ENCODE results near the gene TEDC2. TPM values are rescaled to one million over a fixed set of nuclear protein-coding genes. Genes with fewer than 3 reads are reported as not detected.

TEDC2 gene
- total and polyA plus RNA-seq, 2 donors, result 1.8 to 11.0 TPM

DNA sequence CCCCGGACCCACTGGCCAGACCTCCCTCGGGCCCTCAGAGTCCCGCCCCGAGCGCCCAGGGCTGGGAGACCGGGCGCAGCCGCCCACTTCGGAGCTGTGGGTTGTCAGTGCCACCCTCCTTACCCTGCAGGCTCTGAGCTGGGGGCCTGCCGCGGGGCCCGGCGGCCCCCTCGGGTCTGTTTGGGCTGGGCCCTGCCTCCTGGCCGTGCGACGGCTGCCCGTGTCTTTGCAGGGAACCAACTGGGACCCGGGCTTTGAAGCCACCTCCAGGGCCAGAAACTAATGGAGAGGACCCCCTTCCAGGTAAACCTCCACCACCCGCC, 443 bp downstream of the TEDC2 start:
- Histone ChIP-seq H3K27me3 (ENCODE audit: control insufficient read depth in 2 of 2, insufficient read depth in 1 of 2, low read length in 1 of 2) (no peaks in the 10 kb centered on the region), H3K27ac (ENCODE audit: low read depth in 1 of 2, low read length in 1 of 2) (peak overlapping the region in 1 of 2 donors; percentile 12), H3K4me1 (ENCODE audit: control insufficient read depth in 2 of 2, insufficient read depth in 2 of 2, low read length in 2 of 2) (peaks cover 15 to 22% of the 10 kb centered on the region in 2 donors), H3K9me3 (ENCODE audit: control insufficient read depth in 2 of 2, insufficient read depth in 1 of 2, low read length in 1 of 2) (no peaks in the 10 kb centered on the region), H3K36me3 (ENCODE audit: control insufficient read depth in 2 of 2, insufficient read depth in 2 of 2, low read length in 1 of 2) (peaks cover 26 to 34% of the 10 kb centered on the region in 2 donors), H3K4me3 (ENCODE audit: low read length in 2 of 2) (peak overlapping the region; percentile 49 to 58)
- no peak for DNase-seq (ENCODE audit: low read depth in 6 of 9, low spot score in 9 of 9)
- WGBS, result 6% methylated on average over 20 of the region's 20 CpGs

DNA sequence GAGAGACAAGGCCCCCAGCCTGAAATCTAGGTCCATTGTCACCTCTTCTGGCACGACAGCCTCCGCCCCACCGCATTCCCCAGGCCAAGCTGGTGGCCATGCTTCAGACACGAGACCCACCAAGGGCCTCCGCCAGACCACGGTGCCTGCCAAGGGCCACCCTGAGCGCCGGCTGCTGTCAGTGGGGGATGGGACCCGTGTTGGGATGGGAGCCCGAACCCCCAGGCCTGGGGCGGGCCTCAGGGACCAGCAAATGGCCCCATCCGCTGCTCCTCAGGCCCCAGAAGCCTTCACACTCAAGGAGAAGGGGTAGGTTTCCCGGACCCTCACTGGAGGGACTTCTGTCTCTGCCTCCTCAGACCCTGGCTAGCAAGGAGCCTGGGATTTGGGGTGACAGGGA, 1.0 kb downstream of the TEDC2 start:
- peaks cover 20 to 28% of the 10 kb centered on the region in 2 donors for H3K36me3 ChIP-seq (ENCODE audit: control insufficient read depth in 2 of 2, insufficient read depth in 2 of 2, low read length in 1 of 2)
- no peaks in the 10 kb centered on the region for H3K27me3 ChIP-seq (ENCODE audit: control insufficient read depth in 2 of 2, insufficient read depth in 1 of 2, low read length in 1 of 2)
- H3K4me3 ChIP-seq (ENCODE audit: low read length in 2 of 2), result peak overlapping the region in 1 of 2 donors; percentile 49
- H3K27ac ChIP-seq (ENCODE audit: low read depth in 1 of 2, low read length in 1 of 2), result no peak overlapping the region
- peaks cover 15 to 22% of the 10 kb centered on the region in 2 donors for H3K4me1 ChIP-seq (ENCODE audit: control insufficient read depth in 2 of 2, insufficient read depth in 2 of 2, low read length in 2 of 2)
- no peak for DNase-seq (ENCODE audit: low read depth in 6 of 9, low spot score in 9 of 9)
- no peaks in the 10 kb centered on the region for H3K9me3 ChIP-seq (ENCODE audit: control insufficient read depth in 2 of 2, insufficient read depth in 1 of 2, low read length in 1 of 2)
- WGBS, result 92% methylated on average over 13 of the region's 13 CpGs

DNA sequence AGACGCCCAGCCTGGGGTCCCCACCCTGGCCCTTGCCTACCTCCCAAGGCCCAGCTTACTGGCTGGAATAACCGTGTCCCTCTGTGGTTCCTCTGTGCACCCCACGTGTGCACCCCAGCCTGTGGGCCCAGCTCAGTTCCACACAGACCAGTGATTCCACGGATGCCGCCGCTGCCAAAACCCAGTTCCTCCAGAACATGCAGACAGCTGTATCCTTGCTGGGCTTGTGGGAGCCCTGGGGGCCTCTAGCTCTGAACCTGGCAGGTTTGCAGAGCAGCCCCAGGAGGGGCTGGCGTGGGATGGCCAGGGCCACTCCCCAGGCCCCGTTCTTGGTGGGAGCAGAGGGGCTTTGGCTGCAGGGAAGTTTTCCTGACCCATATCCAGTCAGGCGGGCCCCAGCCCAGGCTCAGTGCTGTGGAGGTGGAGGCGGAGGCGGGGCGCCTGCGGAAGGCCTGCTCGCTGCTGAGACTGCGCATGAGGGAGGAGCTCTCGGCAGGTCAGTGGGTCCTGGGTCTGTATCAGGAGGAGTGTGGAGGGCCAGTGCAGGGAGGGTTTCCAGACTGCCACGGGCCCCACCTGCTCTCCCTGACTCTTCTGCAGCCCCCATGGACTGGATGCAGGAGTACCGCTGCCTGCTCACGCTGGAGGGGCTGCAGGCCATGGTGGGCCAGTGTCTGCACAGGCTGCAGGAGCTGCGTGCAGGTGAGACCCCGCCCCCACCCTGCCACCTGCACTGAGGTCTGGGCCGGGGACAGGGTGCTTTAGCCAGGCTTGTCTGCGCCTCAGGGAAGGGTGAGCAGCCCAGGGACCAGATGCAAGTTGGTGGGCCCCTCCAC, 2.3 kb downstream of the TEDC2 start:
- H3K36me3 ChIP-seq (ENCODE audit: control insufficient read depth in 2 of 2, insufficient read depth in 2 of 2, low read length in 1 of 2), result peaks cover 7 to 15% of the 10 kb centered on the region in 2 donors
- DNase-seq (ENCODE audit: low read depth in 6 of 9, low spot score in 9 of 9), result no peak
- H3K27ac ChIP-seq (ENCODE audit: low read depth in 1 of 2, low read length in 1 of 2), result no peak overlapping the region
- WGBS, result 98% methylated on average over 23 of the region's 23 CpGs
- no peaks in the 10 kb centered on the region for H3K9me3 ChIP-seq (ENCODE audit: control insufficient read depth in 2 of 2, insufficient read depth in 1 of 2, low read length in 1 of 2)
- peaks cover 15 to 27% of the 10 kb centered on the region in 2 donors for H3K4me1 ChIP-seq (ENCODE audit: control insufficient read depth in 2 of 2, insufficient read depth in 2 of 2, low read length in 2 of 2)
- H3K4me3 ChIP-seq (ENCODE audit: low read length in 2 of 2), result no peak overlapping the region
- peaks cover 3 to 8% of the 10 kb centered on the region in 2 donors for H3K27me3 ChIP-seq (ENCODE audit: control insufficient read depth in 2 of 2, insufficient read depth in 1 of 2, low read length in 1 of 2)

DNA sequence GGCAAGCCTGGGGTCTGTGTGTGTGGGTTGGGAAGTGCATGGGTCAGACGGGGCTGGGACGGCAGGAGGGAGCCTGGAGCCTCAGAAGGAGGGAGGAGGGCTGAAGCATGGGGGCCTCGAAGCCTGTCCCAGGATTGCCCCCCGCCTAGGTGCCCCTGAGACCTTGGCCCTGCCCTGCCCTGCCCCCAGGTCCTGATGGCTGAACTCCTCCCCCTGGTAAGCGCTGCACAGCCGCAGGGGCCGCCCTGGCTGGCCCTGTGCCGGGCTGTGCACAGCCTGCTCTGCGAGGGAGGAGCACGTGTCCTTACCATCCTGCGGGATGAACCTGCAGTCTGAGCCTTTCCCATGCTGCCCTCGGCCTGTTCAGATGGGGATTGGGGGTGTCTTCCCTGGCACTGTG, 4.4 kb downstream of the TEDC2 start:
- no peak overlapping the region for H3K4me3 ChIP-seq (ENCODE audit: low read length in 2 of 2)
- no peak for DNase-seq (ENCODE audit: low read depth in 6 of 9, low spot score in 9 of 9)

GRCh38 chr16:2465653-2466415, 5.9 kb downstream of the TEDC2 start:
- no peak overlapping the region for H3K27ac ChIP-seq (ENCODE audit: low read depth in 1 of 2, low read length in 1 of 2)
- peaks cover 12 to 37% of the 10 kb centered on the region in 2 donors for H3K4me1 ChIP-seq (ENCODE audit: control insufficient read depth in 2 of 2, insufficient read depth in 2 of 2, low read length in 2 of 2)
- H3K4me3 ChIP-seq (ENCODE audit: low read length in 2 of 2), result no peak overlapping the region
- H3K9me3 ChIP-seq (ENCODE audit: control insufficient read depth in 2 of 2, insufficient read depth in 1 of 2, low read length in 1 of 2), result no peaks in the 10 kb centered on the region
- 95% methylated on average over 12 of the region's 12 CpGs for WGBS
- H3K27me3 ChIP-seq (ENCODE audit: control insufficient read depth in 2 of 2, insufficient read depth in 1 of 2, low read length in 1 of 2), result peaks cover 39 to 43% of the 10 kb centered on the region in 2 donors
- no peak for DNase-seq (ENCODE audit: low read depth in 6 of 9, low spot score in 9 of 9)
- H3K36me3 ChIP-seq (ENCODE audit: control insufficient read depth in 2 of 2, insufficient read depth in 2 of 2, low read length in 1 of 2), result peaks cover 0 to 7% of the 10 kb centered on the region in 2 donors

More for the DNA sequence above, 4.4 kb downstream of the TEDC2 start:
- Histone ChIP-seq H3K36me3 (ENCODE audit: control insufficient read depth in 2 of 2, insufficient read depth in 2 of 2, low read length in 1 of 2) (peaks cover 0 to 7% of the 10 kb centered on the region in 2 donors), H3K27ac (ENCODE audit: low read depth in 1 of 2, low read length in 1 of 2) (no peak overlapping the region), H3K9me3 (ENCODE audit: control insufficient read depth in 2 of 2, insufficient read depth in 1 of 2, low read length in 1 of 2) (no peaks in the 10 kb centered on the region), H3K4me1 (ENCODE audit: control insufficient read depth in 2 of 2, insufficient read depth in 2 of 2, low read length in 2 of 2) (peaks cover 21 to 33% of the 10 kb centered on the region in 2 donors), H3K27me3 (ENCODE audit: control insufficient read depth in 2 of 2, insufficient read depth in 1 of 2, low read length in 1 of 2) (peaks cover 24 to 28% of the 10 kb centered on the region in 2 donors)
- WGBS, result 97% methylated on average over 12 of the region's 12 CpGs

DNA sequence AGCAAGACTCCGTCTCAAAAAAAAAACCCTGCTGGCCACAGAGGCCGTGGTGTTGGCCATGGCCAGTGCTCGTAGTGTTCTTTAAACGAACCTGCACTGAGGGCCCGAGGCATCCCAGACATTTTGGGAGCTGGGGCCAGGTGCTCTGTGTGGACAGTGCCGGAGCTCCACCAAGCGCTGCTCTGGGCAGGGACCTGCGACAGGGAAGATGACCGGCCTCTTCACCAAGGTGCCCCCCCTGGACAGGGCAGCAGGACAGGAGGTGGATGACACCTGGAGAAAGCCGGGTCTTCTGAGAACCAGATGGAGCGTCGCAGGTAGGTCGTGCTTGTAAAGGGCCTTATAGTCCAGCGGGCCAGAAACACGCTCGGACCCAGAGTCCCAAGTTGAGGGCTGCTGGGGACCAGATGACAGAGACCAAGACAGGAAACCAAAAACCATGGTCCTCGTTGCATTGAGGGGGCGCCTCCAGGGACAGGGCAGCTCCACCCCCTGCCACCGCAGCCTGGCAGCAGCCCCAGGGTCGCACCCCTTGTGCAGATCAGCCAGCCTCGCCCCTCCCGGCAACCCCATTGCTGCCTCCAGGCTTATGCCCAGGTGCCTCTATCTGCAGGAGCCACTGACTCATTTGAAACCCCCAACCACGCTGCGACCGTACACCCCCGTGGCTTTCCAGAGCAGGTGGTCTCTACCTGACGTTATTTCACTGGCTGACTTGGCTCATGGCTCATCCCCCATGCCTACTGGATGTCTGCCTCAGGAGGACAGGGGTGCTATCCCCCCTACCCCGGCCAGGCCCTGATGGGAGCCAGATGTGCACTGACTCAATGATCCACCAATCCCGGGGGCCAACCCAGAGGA, 7.0 kb downstream of the TEDC2 start:
- no peaks in the 10 kb centered on the region for H3K9me3 ChIP-seq (ENCODE audit: control insufficient read depth in 2 of 2, insufficient read depth in 1 of 2, low read length in 1 of 2)
- H3K4me3 ChIP-seq (ENCODE audit: low read length in 2 of 2), result no peak overlapping the region
- peaks cover 0 to 7% of the 10 kb centered on the region in 2 donors for H3K36me3 ChIP-seq (ENCODE audit: control insufficient read depth in 2 of 2, insufficient read depth in 2 of 2, low read length in 1 of 2)
- H3K27ac ChIP-seq (ENCODE audit: low read depth in 1 of 2, low read length in 1 of 2), result no peak overlapping the region
- no peak for DNase-seq (ENCODE audit: low read depth in 6 of 9, low spot score in 9 of 9)
- H3K4me1 ChIP-seq (ENCODE audit: control insufficient read depth in 2 of 2, insufficient read depth in 2 of 2, low read length in 2 of 2), result peaks cover 18 to 38% of the 10 kb centered on the region in 2 donors
- peaks cover 49 to 54% of the 10 kb centered on the region in 2 donors for H3K27me3 ChIP-seq (ENCODE audit: control insufficient read depth in 2 of 2, insufficient read depth in 1 of 2, low read length in 1 of 2)
- 65% methylated on average over 29 of the region's 29 CpGs for WGBS

- peaks cover 57 to 62% of the 10 kb centered on the region in 2 donors for H3K27me3 ChIP-seq (ENCODE audit: control insufficient read depth in 2 of 2, insufficient read depth in 1 of 2, low read length in 1 of 2)
- H3K4me3 ChIP-seq (ENCODE audit: low read length in 2 of 2), result peak overlapping the region; percentile 18 to 39
- H3K27ac ChIP-seq (ENCODE audit: low read depth in 1 of 2, low read length in 1 of 2), result no peak overlapping the region
- H3K36me3 ChIP-seq (ENCODE audit: control insufficient read depth in 2 of 2, insufficient read depth in 2 of 2, low read length in 1 of 2), result peaks cover 0 to 2% of the 10 kb centered on the region in 2 donors
- peak in 1 of 9 donors; percentile 29 for DNase-seq (ENCODE audit: low read depth in 6 of 9, low spot score in 9 of 9)
- H3K4me1 ChIP-seq (ENCODE audit: control insufficient read depth in 2 of 2, insufficient read depth in 2 of 2, low read length in 2 of 2), result peaks cover 18 to 41% of the 10 kb centered on the region in 2 donors
- WGBS, result 3% methylated on average over 80 of the region's 80 CpGs
- no peaks in the 10 kb centered on the region for H3K9me3 ChIP-seq (ENCODE audit: control insufficient read depth in 2 of 2, insufficient read depth in 1 of 2, low read length in 1 of 2)
Measured at GRCh38 chr16:2467528-2468232, 7.8 kb downstream of the TEDC2 start.

GRCh38 chr16:2468233-2468724, 8.4 kb downstream of the TEDC2 start:
- H3K4me3 ChIP-seq (ENCODE audit: low read length in 2 of 2), result peak overlapping the region; percentile 18 to 39
- H3K27ac ChIP-seq (ENCODE audit: low read depth in 1 of 2, low read length in 1 of 2), result no peak overlapping the region
- WGBS, result 1% methylated on average over 38 of the region's 38 CpGs
- peak in 1 of 9 donors; percentile 34 for DNase-seq (ENCODE audit: low read depth in 6 of 9, low spot score in 9 of 9)
- H3K27me3 ChIP-seq (ENCODE audit: control insufficient read depth in 2 of 2, insufficient read depth in 1 of 2, low read length in 1 of 2), result peaks cover 63 to 68% of the 10 kb centered on the region in 2 donors
- H3K36me3 ChIP-seq (ENCODE audit: control insufficient read depth in 2 of 2, insufficient read depth in 2 of 2, low read length in 1 of 2), result peaks cover 0 to 2% of the 10 kb centered on the region in 2 donors
- H3K9me3 ChIP-seq (ENCODE audit: control insufficient read depth in 2 of 2, insufficient read depth in 1 of 2, low read length in 1 of 2), result no peaks in the 10 kb centered on the region
- peaks cover 18 to 45% of the 10 kb centered on the region in 2 donors for H3K4me1 ChIP-seq (ENCODE audit: control insufficient read depth in 2 of 2, insufficient read depth in 2 of 2, low read length in 2 of 2)
